B cell (primary cell): ENCODE data around the gene PEX10. TPM values are rescaled to one million over a fixed set of nuclear protein-coding genes. Genes with fewer than 3 reads are reported as not detected.

Source experiments
- ATAC-seq: fragments of 200-7000 bp; cut with Tn5 transposase; one replicate; pipeline ENCODE4 v1.10.0; 2021; ENCODE audit warnings: low read depth, mild to moderate bottlenecking, moderate number of reproducible peaks, moderate library complexity
- CTCF ChIA-PET: fragments of 350-600 bp; sonication (Branson Sonifier 250); formaldehyde crosslinking; loops from one replicate; lab custom pipeline; 2021; ENCODE audit warnings: antibody characterized with exemption, inconsistent platforms; lab: Charles Lee
- POLR2A ChIA-PET: fragments of 350-600 bp; sonication (Branson Sonifier 250); formaldehyde crosslinking; loops from one replicate; lab custom pipeline; 2021; ENCODE audit warnings: antibody characterized with exemption; lab: Charles Lee
- DNase-seq: peaks from one replicate; pipeline ENCODE4 v3.0.0; 2013
- H2AFZ ChIP-seq: 2 replicates; pipeline ENCODE4 v1.6.1; 2012; ENCODE audit warnings: mild to moderate bottlenecking, low read depth, low read length; ENCODE audit not compliant: insufficient read depth, poor library complexity, severe bottlenecking
- H3K27ac ChIP-seq, 2 donors: 1 replicate in 1 of 2; 2 replicates in 1 of 2; pipeline ENCODE4 v1.5.1; 2012 to 2013; ENCODE audit warnings: low read length in 2 of 2, mild to moderate bottlenecking in 2 of 2, moderate library complexity in 1 of 2
- H3K27me3 ChIP-seq, 4 experiments: fragments of 200-600 bp in 1 of 4; sonication (generic) in 1 of 4; replicated peaks in 1 of 4; 1 replicate in 2 of 4; 2 replicates in 2 of 4; pipeline versions ENCODE4 v1.6.1 to v1.7.0; 2013 to 2016; ENCODE audit warnings: low read length in 3 of 4, mild to moderate bottlenecking in 2 of 4, mixed read lengths in 1 of 4, moderate library complexity in 1 of 4; ENCODE audit not compliant: insufficient read depth in 4 of 4, control insufficient read depth in 3 of 4; ENCODE audit errors: control extremely low read depth in 1 of 4
- H3K36me3 ChIP-seq, 2 experiments: replicated peaks in 1 of 2; 1 replicate in 1 of 2; 2 replicates in 1 of 2; pipeline versions ENCODE4 v1.6.1 to v1.7.1; 2013; ENCODE audit warnings: low read length in 1 of 2; ENCODE audit not compliant: insufficient read depth in 2 of 2, control insufficient read depth in 1 of 2; ENCODE audit errors: control extremely low read depth in 1 of 2, extremely low read depth in 1 of 2
- H3K4me1 ChIP-seq, 2 donors: fragments of 200-600 bp in 1 of 2; sonication (generic) in 1 of 2; 1 replicate in 1 of 2; 2 replicates in 1 of 2; pipeline versions ENCODE4 v1.5.1 to v1.6.1; 2013 to 2017; ENCODE audit warnings: low read length in 2 of 2; ENCODE audit not compliant: control insufficient read depth in 2 of 2, insufficient read depth in 2 of 2
- H3K4me2 ChIP-seq: replicated peaks from 2 replicates; pipeline ENCODE3; 2012; ENCODE audit warnings: mild to moderate bottlenecking, low read depth, low read length; ENCODE audit not compliant: poor library complexity, severe bottlenecking
- H3K4me3 ChIP-seq, 5 experiments: fragments of 200-600 bp in 1 of 5; sonication (generic) in 1 of 5; 1 replicate in 3 of 5; 2 replicates in 2 of 5; pipeline versions ENCODE4 v1.5.1 to v1.7.0; 2011 to 2016; ENCODE audit warnings: low read length in 4 of 5, mild to moderate bottlenecking in 4 of 5, low read depth in 2 of 5, control low read depth in 1 of 5, moderate library complexity in 1 of 5; ENCODE audit not compliant: insufficient read depth in 1 of 5; ENCODE audit errors: control extremely low read depth in 1 of 5, extremely low read depth in 1 of 5
- H3K79me2 ChIP-seq: fragments of 200-600 bp; sonication (generic); one replicate; pipeline ENCODE4 v1.6.0; 2016; ENCODE audit warnings: low read length; ENCODE audit not compliant: control insufficient read depth, insufficient read depth
- H3K9ac ChIP-seq: fragments of 200-600 bp; sonication (generic); 2 replicates; pipeline ENCODE4 v1.6.1; 2017; ENCODE audit warnings: mild to moderate bottlenecking, low read length, moderate library complexity
- H3K9me3 ChIP-seq, 3 donors: one replicate each; pipeline versions ENCODE4 v1.6.1 to v1.7.1; 2013; ENCODE audit warnings: low read length in 2 of 3; ENCODE audit not compliant: control insufficient read depth in 2 of 3, insufficient read depth in 1 of 3; ENCODE audit errors: control extremely low read depth in 1 of 3
- H4K20me1 ChIP-seq: 2 replicates; pipeline ENCODE4 v1.6.0; 2012; ENCODE audit warnings: mild to moderate bottlenecking, low read length; ENCODE audit not compliant: insufficient read depth, control insufficient read depth, poor library complexity, severe bottlenecking
- H3K27ac Mint-ChIP-seq: one replicate; pipeline ENCODE4 v1.8.0; 2021; ENCODE audit warnings: mixed read lengths
- H3K27me3 Mint-ChIP-seq: one replicate; pipeline ENCODE4 v1.8.0; 2021; ENCODE audit warnings: mixed read lengths
- H3K4me1 Mint-ChIP-seq: one replicate; pipeline ENCODE4 v1.8.0; 2021; ENCODE audit warnings: mixed read lengths
- H3K4me3 Mint-ChIP-seq: one replicate; pipeline ENCODE4 v1.8.0; 2021; ENCODE audit warnings: mixed read lengths
- H3K9me3 Mint-ChIP-seq: one replicate; pipeline ENCODE4 v1.8.0; 2022; ENCODE audit warnings: mixed read lengths; ENCODE audit not compliant: insufficient read depth
- EZH2 ChIP-seq: IDR thresholded peaks from 2 replicates; pipeline ENCODE4 v1.6.1; 2012; ENCODE audit warnings: borderline replicate concordance, low read depth, mild to moderate bottlenecking, moderate library complexity, low read length; ENCODE audit not compliant: insufficient read depth, poor library complexity, severe bottlenecking
- WGBS: methylation state at CpG from one replicate; pipeline ENCODE4 v1.1.5; 2013; ENCODE audit warnings: missing lambda C conversion rate; ENCODE audit not compliant: insufficient coverage; 5-methylcytosine and 5-hydroxymethylcytosine counted together
- intact Hi-C: fragments of 100-400 bp; cut with micrococcal nuclease; formaldehyde crosslinking; loops from one replicate; pipeline ENCODE4 v1.10.0; 2022
- polyA plus RNA-seq: library from polyadenylated mRNA; depleted of rRNA; stranded (reverse); fragments of >200 nt; gene quantifications from 2 replicates; pipeline ENCODE4 v1.2.3, GENCODE V29; 2012
- total RNA-seq, 2 donors: library from RNA; stranded (reverse); fragments of 120-200 nt in 1 of 2; gene quantifications; 1 replicate in 1 of 2; 2 replicates in 1 of 2; pipeline versions ENCODE4 v1.2.3 to v1.2.4, GENCODE V29; 2013 to 2022
- TF ChIP-seq, protein P1 (sequence below): fragments of 200-600 bp; IDR thresholded peaks from one replicate; pipeline ENCODE4 v1.8.0; 2022; ENCODE audit warnings: antibody characterized with exemption, mild to moderate bottlenecking

Gene PEX10
- total and polyA plus RNA-seq, 2 donors (not counting 1 experiment from before 2014, with no cell fraction given): 13.5 to 18.4 TPM

DNA sequence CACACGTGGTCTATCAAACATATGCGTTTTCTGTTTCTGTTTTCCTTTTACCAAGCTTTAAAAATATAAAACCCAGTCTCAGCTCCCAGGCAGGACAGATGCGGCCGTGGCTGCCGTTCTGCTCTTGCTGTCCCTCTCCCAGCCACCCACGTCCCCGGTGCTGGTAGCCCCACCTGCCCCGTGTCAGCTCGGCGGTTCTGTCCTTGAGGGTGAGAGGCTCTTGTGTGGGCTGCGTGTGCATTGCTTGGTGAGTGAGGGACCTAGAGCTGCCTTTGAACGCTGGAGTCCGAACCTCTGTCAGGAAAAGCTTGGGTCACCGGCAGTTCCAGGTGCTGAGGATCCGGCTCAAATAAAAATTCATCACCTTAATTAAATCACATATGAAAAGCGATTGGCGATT is 16.3 kb downstream of the PEX10 start:
- H3K27me3 ChIP-seq: no peaks in the 10 kb centered on the region
- intact Hi-C loops: no loop called here
- H3K9ac ChIP-seq: no peak overlapping the region
- no peak overlapping the region for H3K27ac ChIP-seq
- H2AFZ ChIP-seq: no peak overlapping the region
- no peaks in the 10 kb centered on the region for H3K9me3 ChIP-seq
- POLR2A ChIA-PET: no interaction called here
- peaks cover 18 to 23% of the 10 kb centered on the region in 2 donors for H3K4me1 ChIP-seq
- DNase-seq (no peak), ATAC-seq (no peak)
- no peak overlapping the region for H3K4me3 ChIP-seq
- TF ChIP-seq, protein P1, sequence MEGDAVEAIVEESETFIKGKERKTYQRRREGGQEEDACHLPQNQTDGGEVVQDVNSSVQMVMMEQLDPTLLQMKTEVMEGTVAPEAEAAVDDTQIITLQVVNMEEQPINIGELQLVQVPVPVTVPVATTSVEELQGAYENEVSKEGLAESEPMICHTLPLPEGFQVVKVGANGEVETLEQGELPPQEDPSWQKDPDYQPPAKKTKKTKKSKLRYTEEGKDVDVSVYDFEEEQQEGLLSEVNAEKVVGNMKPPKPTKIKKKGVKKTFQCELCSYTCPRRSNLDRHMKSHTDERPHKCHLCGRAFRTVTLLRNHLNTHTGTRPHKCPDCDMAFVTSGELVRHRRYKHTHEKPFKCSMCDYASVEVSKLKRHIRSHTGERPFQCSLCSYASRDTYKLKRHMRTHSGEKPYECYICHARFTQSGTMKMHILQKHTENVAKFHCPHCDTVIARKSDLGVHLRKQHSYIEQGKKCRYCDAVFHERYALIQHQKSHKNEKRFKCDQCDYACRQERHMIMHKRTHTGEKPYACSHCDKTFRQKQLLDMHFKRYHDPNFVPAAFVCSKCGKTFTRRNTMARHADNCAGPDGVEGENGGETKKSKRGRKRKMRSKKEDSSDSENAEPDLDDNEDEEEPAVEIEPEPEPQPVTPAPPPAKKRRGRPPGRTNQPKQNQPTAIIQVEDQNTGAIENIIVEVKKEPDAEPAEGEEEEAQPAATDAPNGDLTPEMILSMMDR: no peak
- TF ChIP-seq EZH2: no peak
- H3K36me3 ChIP-seq: peaks cover 2 to 69% of the 10 kb centered on the region in 2 experiments
- no peak overlapping the region for H3K4me3 Mint-ChIP-seq
- 91% methylated on average over 9 of the region's 17 CpGs for WGBS
- peaks cover 76% of the 10 kb centered on the region for H4K20me1 ChIP-seq
- peaks cover 83% of the 10 kb centered on the region for H3K79me2 ChIP-seq
- CTCF ChIA-PET: interaction anchor here (0.7 kb wide), 1 partner anchor 201 kb away, joined by 3 read pairs; the partner anchor contains the start of gene FAAP20
- H3K27ac Mint-ChIP-seq: no peak overlapping the region
- H3K4me2 ChIP-seq: no peak overlapping the region
- no peaks in the 10 kb centered on the region for H3K27me3 Mint-ChIP-seq
- H3K9me3 Mint-ChIP-seq: no peaks in the 10 kb centered on the region
- peaks cover 42% of the 10 kb centered on the region for H3K4me1 Mint-ChIP-seq

- H3K4me1 ChIP-seq: peaks cover 25 to 31% of the 10 kb centered on the region in 2 donors
- H3K4me1 Mint-ChIP-seq: peaks cover 44% of the 10 kb centered on the region
- H3K27ac ChIP-seq: no peak overlapping the region
- H3K4me3 Mint-ChIP-seq: no peak overlapping the region
- no peak overlapping the region for H3K9ac ChIP-seq
- no peak overlapping the region for H3K4me3 ChIP-seq
- 92% methylated on average over 9 of the region's 10 CpGs for WGBS
- CTCF ChIA-PET: interaction anchor here (0.7 kb wide), 1 partner anchor 200 kb away, joined by 3 read pairs; the partner anchor contains the start of gene FAAP20
- H4K20me1 ChIP-seq: peaks cover 68% of the 10 kb centered on the region
- H3K27me3 Mint-ChIP-seq: no peaks in the 10 kb centered on the region
- no peak overlapping the region for H2AFZ ChIP-seq
- H3K36me3 ChIP-seq: peaks cover 2 to 62% of the 10 kb centered on the region in 2 experiments
- no peak for DNase-seq
- intact Hi-C loops: no loop called here
- no peaks in the 10 kb centered on the region for H3K9me3 ChIP-seq
- no peak overlapping the region for H3K4me2 ChIP-seq
- POLR2A ChIA-PET: no interaction called here
- peaks cover 86% of the 10 kb centered on the region for H3K79me2 ChIP-seq
- no peak for ATAC-seq
- no peak for TF ChIP-seq EZH2
- TF ChIP-seq, protein P1: no peak
- no peak overlapping the region for H3K27ac Mint-ChIP-seq
- H3K9me3 Mint-ChIP-seq: no peaks in the 10 kb centered on the region
- H3K27me3 ChIP-seq: no peaks in the 10 kb centered on the region
Measured at GRCh38 chr1:2395245-2395644, 17.1 kb downstream of the PEX10 start.
